Naive B cell (primary cell): ENCODE data around the gene PDSS2. TPM values are rescaled to one million over a fixed set of nuclear protein-coding genes. Genes with fewer than 3 reads are reported as not detected.
A peak's percentile ranks its signal among the peaks of the same experiment; 100 is the strongest.
"Not testable (repeated sequence)": the region's sequence is repeated elsewhere in the genome, so short reads cannot be mapped to it uniquely, and the experiment has no call there.

Source experiments
- ATAC-seq, 2 donors: fragments of 150-1000 bp; cut with Tn5 transposase; 2 replicates each; pipeline ENCODE4 v1.10.0; 2021; ENCODE audit warnings: low read depth in 2 of 2, mild to moderate bottlenecking in 2 of 2, moderate library complexity in 2 of 2
- DNase-seq: peaks from one replicate; pipeline ENCODE4 v3.0.0; 2022
- H3K27ac Mint-ChIP-seq, 6 donors: one replicate each; pipeline ENCODE4 v1.8.0; 2020 to 2022; ENCODE audit warnings: mild to moderate bottlenecking in 6 of 6, mixed read lengths in 6 of 6, moderate library complexity in 5 of 6, inconsistent platforms in 2 of 6
- H3K27me3 Mint-ChIP-seq, 3 donors: one replicate each; pipeline ENCODE4 v1.8.0; 2021 to 2022; ENCODE audit warnings: mixed read lengths in 3 of 3, mild to moderate bottlenecking in 1 of 3
- H3K36me3 Mint-ChIP-seq, 2 donors: one replicate each; pipeline ENCODE4 v1.8.0; 2020 to 2022; ENCODE audit warnings: mixed read lengths in 2 of 2, inconsistent platforms in 1 of 2, mild to moderate bottlenecking in 1 of 2
- H3K4me1 Mint-ChIP-seq, 3 donors: one replicate each; pipeline ENCODE4 v1.8.0; 2020 to 2022; ENCODE audit warnings: mixed read lengths in 3 of 3, inconsistent platforms in 1 of 3, mild to moderate bottlenecking in 1 of 3, moderate library complexity in 1 of 3
- H3K4me3 Mint-ChIP-seq, 8 donors: one replicate each; pipeline ENCODE4 v1.8.0; 2020 to 2022; ENCODE audit warnings: mild to moderate bottlenecking in 8 of 8, mixed read lengths in 8 of 8, moderate library complexity in 8 of 8, inconsistent platforms in 2 of 8
- H3K9me3 Mint-ChIP-seq, 7 donors: one replicate each; pipeline ENCODE4 v1.8.0; 2020 to 2022; ENCODE audit warnings: mixed read lengths in 7 of 7, mild to moderate bottlenecking in 5 of 7, inconsistent platforms in 2 of 7, moderate library complexity in 1 of 7
- polyA plus RNA-seq, 6 donors: library from polyadenylated mRNA; unstranded; fragments of 300-500 nt; fragmentation: Illumina TruSeq; gene quantifications; one replicate each; pipeline ENCODE4 v1.2.3, GENCODE V29; 2021; ENCODE audit warnings: low read depth in 6 of 6

The PDSS2 gene
- polyA plus RNA-seq, 6 donors from 2014 or later, result 11.5 to 19.7 (median 16.6) TPM

GRCh38 chr6:107217248-107217647, 242.1 kb downstream of the PDSS2 start:
- peak overlapping the region in 1 of 6 donors; percentile 4 for H3K27ac Mint-ChIP-seq

GRCh38 chr6:107216197-107216933, 243.0 kb downstream of the PDSS2 start:
- no peaks in the 10 kb centered on the region for H3K27me3 Mint-ChIP-seq
- DNase-seq (no peak), ATAC-seq (no peak)
- H3K4me1 Mint-ChIP-seq, result no peaks in the 10 kb centered on the region
- no peaks in the 10 kb centered on the region for H3K9me3 Mint-ChIP-seq
- H3K27ac Mint-ChIP-seq, result peak overlapping the region in 3 of 6 donors; percentile 19 to 67 (median 63)
- peaks cover 0 to 5% of the 10 kb centered on the region in 2 donors for H3K36me3 Mint-ChIP-seq
- H3K4me3 Mint-ChIP-seq, result no peak overlapping the region

More at GRCh38 chr6:107217248-107217647, 242.1 kb downstream of the PDSS2 start:
- H3K27me3 Mint-ChIP-seq, result no peaks in the 10 kb centered on the region
- no peak for ATAC-seq
- no peaks in the 10 kb centered on the region for H3K9me3 Mint-ChIP-seq
- no peak for DNase-seq
- no peak overlapping the region for H3K4me3 Mint-ChIP-seq
- peaks cover 0 to 5% of the 10 kb centered on the region in 2 donors for H3K36me3 Mint-ChIP-seq
- no peaks in the 10 kb centered on the region for H3K4me1 Mint-ChIP-seq

- Mint-ChIP-seq H3K9me3 (no peaks in the 10 kb centered on the region), H3K36me3 (peaks cover 0 to 4% of the 10 kb centered on the region in 2 donors), H3K4me1 (no peaks in the 10 kb centered on the region), H3K27me3 (no peaks in the 10 kb centered on the region), H3K4me3 (no peak overlapping the region), H3K27ac (no peak overlapping the region)
- ATAC-seq (no peak), DNase-seq (no peak)
These were observed 244.0 kb downstream of the PDSS2 start for GRCh38 chr6:107215334-107215733.

GRCh38 chr6:107214655-107215054, 244.7 kb downstream of the PDSS2 start:
- Mint-ChIP-seq H3K27me3 (no peaks in the 10 kb centered on the region), H3K9me3 (no peaks in the 10 kb centered on the region), H3K4me3 (no peak overlapping the region), H3K27ac (no peak overlapping the region), H3K36me3 (peaks cover 0 to 4% of the 10 kb centered on the region in 2 donors), H3K4me1 (no peaks in the 10 kb centered on the region)
- no peak for DNase-seq
- no peak for ATAC-seq

GRCh38 chr6:107209406-107210305, 249.7 kb downstream of the PDSS2 start:
- DNase-seq, result no peak
- no peak for ATAC-seq
- peaks cover 11 to 17% of the 10 kb centered on the region in 2 donors for H3K36me3 Mint-ChIP-seq
- H3K4me3 Mint-ChIP-seq, result no peak overlapping the region
- H3K27me3 Mint-ChIP-seq, result no peaks in the 10 kb centered on the region
- H3K27ac Mint-ChIP-seq, result no peak overlapping the region
- H3K4me1 Mint-ChIP-seq, result no peaks in the 10 kb centered on the region
- peaks cover 0 to 11% (median 0%) of the 10 kb centered on the region in 7 donors for H3K9me3 Mint-ChIP-seq

GRCh38 chr6:107207251-107207873, 252.0 kb downstream of the PDSS2 start:
- Mint-ChIP-seq H3K36me3 (peaks cover 17 to 24% of the 10 kb centered on the region in 2 donors), H3K4me3 (no peak overlapping the region), H3K9me3 (peaks cover 0 to 17% (median 3%) of the 10 kb centered on the region in 7 donors), H3K27me3 (no peaks in the 10 kb centered on the region), H3K27ac (peak overlapping the region in 2 of 6 donors; percentile 42 to 69), H3K4me1 (no peaks in the 10 kb centered on the region)
- ATAC-seq, result no peak
- DNase-seq, result no peak

GRCh38 chr6:107205058-107205998, 254.0 kb downstream of the PDSS2 start:
- ATAC-seq (no peak), DNase-seq (no peak)
- Mint-ChIP-seq H3K9me3 (peaks cover 0 to 17% (median 3%) of the 10 kb centered on the region in 7 donors), H3K27me3 (no peaks in the 10 kb centered on the region), H3K4me3 (no peak overlapping the region), H3K4me1 (no peaks in the 10 kb centered on the region), H3K27ac (no peak overlapping the region), H3K36me3 (peaks cover 17 to 30% of the 10 kb centered on the region in 2 donors)

- no peaks in the 10 kb centered on the region for H3K4me1 Mint-ChIP-seq
- no peak overlapping the region for H3K27ac Mint-ChIP-seq
- peaks cover 17 to 44% of the 10 kb centered on the region in 2 donors for H3K36me3 Mint-ChIP-seq
- H3K27me3 Mint-ChIP-seq, result no peaks in the 10 kb centered on the region
- ATAC-seq (no peak), DNase-seq (no peak)
- peaks cover 0 to 17% (median 3%) of the 10 kb centered on the region in 7 donors for H3K9me3 Mint-ChIP-seq
- H3K4me3 Mint-ChIP-seq, result no peak overlapping the region
These were observed 256.4 kb downstream of the PDSS2 start for GRCh38 chr6:107202876-107203468.

GRCh38 chr6:107198631-107199416, 260.5 kb downstream of the PDSS2 start:
- Mint-ChIP-seq H3K27me3 (no peaks in the 10 kb centered on the region), H3K9me3 (no peaks in the 10 kb centered on the region), H3K4me3 (no peak overlapping the region), H3K4me1 (no peaks in the 10 kb centered on the region), H3K27ac (no peak overlapping the region), H3K36me3 (peaks cover 11 to 26% of the 10 kb centered on the region in 2 donors)
- DNase-seq (no peak), ATAC-seq (no peak)

GRCh38 chr6:107196152-107196551, 263.2 kb downstream of the PDSS2 start:
- H3K9me3 Mint-ChIP-seq, result no peaks in the 10 kb centered on the region
- ATAC-seq (no peak), DNase-seq (no peak)
- no peak overlapping the region for H3K4me3 Mint-ChIP-seq
- no peaks in the 10 kb centered on the region for H3K4me1 Mint-ChIP-seq
- peak overlapping the region in 1 of 6 donors; percentile 18 for H3K27ac Mint-ChIP-seq
- no peaks in the 10 kb centered on the region for H3K27me3 Mint-ChIP-seq
- peaks cover 15 to 34% of the 10 kb centered on the region in 2 donors for H3K36me3 Mint-ChIP-seq

GRCh38 chr6:107194723-107195122, 264.6 kb downstream of the PDSS2 start:
- DNase-seq, H3K4me1 Mint-ChIP-seq, H3K4me3 Mint-ChIP-seq, ATAC-seq, H3K9me3 Mint-ChIP-seq, H3K27me3 Mint-ChIP-seq: not testable (repeated sequence)
- peak overlapping the region in 1 of 6 donors; percentile 44 for H3K27ac Mint-ChIP-seq
- peaks cover 29 to 36% of the 10 kb centered on the region in 2 donors for H3K36me3 Mint-ChIP-seq

GRCh38 chr6:107192830-107193229, 266.5 kb downstream of the PDSS2 start:
- Mint-ChIP-seq H3K27ac (no peak overlapping the region), H3K4me3 (no peak overlapping the region), H3K36me3 (peaks cover 27 to 32% of the 10 kb centered on the region in 2 donors), H3K27me3 (no peaks in the 10 kb centered on the region), H3K9me3 (no peaks in the 10 kb centered on the region), H3K4me1 (no peaks in the 10 kb centered on the region)
- DNase-seq (no peak), ATAC-seq (no peak)
